HEK293T (cell line): ENCODE data around the gene POP4.

ENCODE experiments used
- ARNT ChIP-seq: fragments of 450-650 bp; IDR thresholded peaks from 2 replicates; pipeline ENCODE4 v1.6.1; 2017; ENCODE audit warnings: mild to moderate bottlenecking
- BHLHE40 ChIP-seq: fragments of 450-650 bp; IDR thresholded peaks from 2 replicates; pipeline ENCODE4 v1.6.1; 2016; ENCODE audit warnings: mild to moderate bottlenecking, moderate library complexity, borderline replicate concordance
- CTBP1 ChIP-seq: fragments of 450-650 bp; IDR thresholded peaks from 2 replicates; pipeline ENCODE4 v1.6.1; 2016; ENCODE audit warnings: borderline replicate concordance
- FOXA1 ChIP-seq: fragments of 450-650 bp; IDR thresholded peaks from 2 replicates; pipeline ENCODE4 v1.6.1; 2016; ENCODE audit warnings: mild to moderate bottlenecking
- FOXK2 ChIP-seq: fragments of 450-650 bp; IDR thresholded peaks from 2 replicates; pipeline ENCODE4 v1.6.1; 2016; ENCODE audit warnings: mild to moderate bottlenecking
- FOXM1 ChIP-seq: fragments of 450-650 bp; IDR thresholded peaks from 2 replicates; pipeline ENCODE4 v1.6.1; 2017; ENCODE audit warnings: mild to moderate bottlenecking, borderline replicate concordance
- LEF1 ChIP-seq: fragments of 450-650 bp; IDR thresholded peaks from 2 replicates; pipeline ENCODE4 v1.6.1; 2017; ENCODE audit warnings: mild to moderate bottlenecking, borderline replicate concordance
- NFRKB ChIP-seq: fragments of 450-650 bp; IDR thresholded peaks from 2 replicates; pipeline ENCODE4 v1.6.1; 2016; ENCODE audit warnings: mild to moderate bottlenecking, moderate library complexity
- PKNOX1 ChIP-seq: fragments of 450-650 bp; IDR thresholded peaks from 2 replicates; pipeline ENCODE4 v1.6.1; 2016
- TARDBP ChIP-seq: fragments of 450-650 bp; IDR thresholded peaks from 2 replicates; pipeline ENCODE4 v1.6.1; 2016

DNA sequence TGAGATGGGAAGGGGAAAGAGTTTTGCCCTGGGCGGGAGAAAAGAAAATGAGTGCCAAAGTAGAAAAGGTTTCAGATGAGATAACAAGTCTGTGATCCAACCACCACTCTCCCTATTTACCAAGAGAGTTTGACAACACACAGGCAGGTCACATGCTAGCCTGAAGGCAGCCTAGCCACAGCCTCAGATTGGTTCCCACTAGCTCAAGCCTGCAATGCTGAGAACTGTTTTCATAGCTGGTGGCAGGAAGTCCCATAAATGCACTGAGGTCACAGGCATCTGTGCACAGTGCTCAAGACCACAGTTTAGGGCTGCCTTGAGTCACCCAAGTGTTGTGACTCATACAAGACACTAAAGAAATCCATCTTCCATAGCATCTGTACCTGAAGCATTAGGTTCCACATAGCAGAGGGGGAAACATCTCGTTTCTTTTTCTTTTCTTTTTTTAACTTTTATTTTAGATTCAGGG lies 18.5 kb upstream of the POP4 start:
- TF ChIP-seq CTBP1 = no peak
- no peak for TF ChIP-seq BHLHE40
- TF ChIP-seq FOXM1 = no peak
- no peak for TF ChIP-seq FOXA1
- no peak for TF ChIP-seq NFRKB
- no peak for TF ChIP-seq ARNT
- TF ChIP-seq LEF1 = no peak
- no peak for TF ChIP-seq FOXK2
- TF ChIP-seq PKNOX1 = no peak
- TF ChIP-seq TARDBP = no peak
